Hepatocyte (in vitro differentiated cells): ENCODE measurements around the gene STARD13. TPM values are rescaled to one million over a fixed set of nuclear protein-coding genes. Genes with fewer than 3 reads are reported as not detected.

Source experiments
- DNase-seq: peaks from one replicate; pipeline ENCODE4 v3.0.0-alpha.2; 2016; ENCODE audit warnings: low spot score
- H2AFZ ChIP-seq: fragments of 200-600 bp; sonication (generic); 2 replicates; pipeline ENCODE4 v1.6.0; 2016; ENCODE audit warnings: antibody characterized with exemption, mild to moderate bottlenecking
- H3K27ac ChIP-seq: fragments of 200-600 bp; sonication (generic); 2 replicates; pipeline ENCODE4 v1.5.1; 2016; ENCODE audit warnings: mild to moderate bottlenecking
- H3K27me3 ChIP-seq: fragments of 200-600 bp; sonication (generic); 2 replicates; pipeline ENCODE4 v1.6.1; 2016
- H3K36me3 ChIP-seq: fragments of 200-600 bp; sonication (generic); replicated peaks from 2 replicates; pipeline ENCODE4 v1.5.1; 2016; ENCODE audit warnings: low read depth; ENCODE audit not compliant: insufficient read depth
- H3K4me1 ChIP-seq: fragments of 200-600 bp; sonication (generic); 2 replicates; pipeline ENCODE4 v1.5.1; 2016; ENCODE audit warnings: mild to moderate bottlenecking, moderate library complexity; ENCODE audit not compliant: insufficient read depth
- H3K4me2 ChIP-seq: fragments of 200-600 bp; sonication (generic); 2 replicates; pipeline ENCODE4 v1.6.0; 2016
- H3K4me3 ChIP-seq: fragments of 200-600 bp; sonication (generic); 2 replicates; pipeline ENCODE4 v1.5.1; 2016; ENCODE audit warnings: mild to moderate bottlenecking
- H3K79me2 ChIP-seq: fragments of 200-600 bp; sonication (generic); 2 replicates; pipeline ENCODE4 v1.6.0; 2017; ENCODE audit warnings: mild to moderate bottlenecking
- H3K9me2 ChIP-seq: fragments of 200-600 bp; sonication (generic); replicated peaks from 2 replicates; pipeline ENCODE4 v1.6.0; 2017; ENCODE audit warnings: mild to moderate bottlenecking; ENCODE audit not compliant: insufficient read depth
- H3K9me3 ChIP-seq: fragments of 200-600 bp; sonication (generic); 2 replicates; pipeline ENCODE4 v1.5.1; 2016; ENCODE audit warnings: low read depth, mild to moderate bottlenecking
- H4K20me1 ChIP-seq: fragments of 200-600 bp; sonication (generic); 2 replicates; pipeline ENCODE4 v1.6.0; 2016; ENCODE audit warnings: mild to moderate bottlenecking; ENCODE audit not compliant: insufficient read depth, poor library complexity, severe bottlenecking
- EZH2 ChIP-seq: fragments of 200-600 bp; sonication (generic); IDR thresholded peaks from 2 replicates; pipeline ENCODE4 v1.6.1; 2016; ENCODE audit warnings: antibody characterized with exemption, mild to moderate bottlenecking, borderline replicate concordance
- EZH2phosphoT487 ChIP-seq: fragments of 200-600 bp; sonication (generic); IDR thresholded peaks from one replicate; pipeline ENCODE4 v1.6.1; 2018; ENCODE audit warnings: antibody characterized with exemption, mild to moderate bottlenecking, low read depth, moderate library complexity; ENCODE audit not compliant: unreplicated experiment, severe bottlenecking
- WGBS: methylation state at CpG from one replicate; pipeline ENCODE4 v1.1.6; 2016; ENCODE audit warnings: low lambda C conversion rate; ENCODE audit errors: missing lambda C conversion rate; 5-methylcytosine and 5-hydroxymethylcytosine counted together
- polyA plus RNA-seq: library from polyadenylated mRNA; unstranded; fragments of >200 nt; fragmentation: Nextera tagmentation; extraction: Ambion mirVana; gene quantifications from 2 replicates; pipeline ENCODE4 v1.2.1, GENCODE V29; 2016
- total RNA-seq: library from RNA; depleted of rRNA; stranded (reverse); fragments of >200 nt; gene quantifications from 2 replicates; pipeline ENCODE4 v1.2.3, GENCODE V29; 2014
- TF ChIP-seq, protein P1 (sequence below): fragments of 200-600 bp; sonication (generic); IDR thresholded peaks from 2 replicates; pipeline ENCODE4 v1.5.1; 2016; ENCODE audit warnings: antibody characterized with exemption, mild to moderate bottlenecking; ENCODE audit not compliant: poor library complexity

Gene STARD13
- total and polyA plus RNA-seq, 2 experiments from 2014 or later, result 5.4 to 13.5 TPM

GRCh38 chr13:33109801-33110200 lies 175.8 kb downstream of the STARD13 start:
- H3K4me2 ChIP-seq, result no peak overlapping the region
- no peaks in the 10 kb centered on the region for H3K27me3 ChIP-seq
- H3K36me3 ChIP-seq, result no peaks in the 10 kb centered on the region
- TF ChIP-seq EZH2 (no peak), EZH2phosphoT487 (no peak)
- TF ChIP-seq, protein P1, sequence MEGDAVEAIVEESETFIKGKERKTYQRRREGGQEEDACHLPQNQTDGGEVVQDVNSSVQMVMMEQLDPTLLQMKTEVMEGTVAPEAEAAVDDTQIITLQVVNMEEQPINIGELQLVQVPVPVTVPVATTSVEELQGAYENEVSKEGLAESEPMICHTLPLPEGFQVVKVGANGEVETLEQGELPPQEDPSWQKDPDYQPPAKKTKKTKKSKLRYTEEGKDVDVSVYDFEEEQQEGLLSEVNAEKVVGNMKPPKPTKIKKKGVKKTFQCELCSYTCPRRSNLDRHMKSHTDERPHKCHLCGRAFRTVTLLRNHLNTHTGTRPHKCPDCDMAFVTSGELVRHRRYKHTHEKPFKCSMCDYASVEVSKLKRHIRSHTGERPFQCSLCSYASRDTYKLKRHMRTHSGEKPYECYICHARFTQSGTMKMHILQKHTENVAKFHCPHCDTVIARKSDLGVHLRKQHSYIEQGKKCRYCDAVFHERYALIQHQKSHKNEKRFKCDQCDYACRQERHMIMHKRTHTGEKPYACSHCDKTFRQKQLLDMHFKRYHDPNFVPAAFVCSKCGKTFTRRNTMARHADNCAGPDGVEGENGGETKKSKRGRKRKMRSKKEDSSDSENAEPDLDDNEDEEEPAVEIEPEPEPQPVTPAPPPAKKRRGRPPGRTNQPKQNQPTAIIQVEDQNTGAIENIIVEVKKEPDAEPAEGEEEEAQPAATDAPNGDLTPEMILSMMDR, result peak; percentile 7
- peaks cover 33% of the 10 kb centered on the region for H3K4me1 ChIP-seq
- no peaks in the 10 kb centered on the region for H3K9me3 ChIP-seq
- no peak for DNase-seq
- H3K9me2 ChIP-seq, result no peaks in the 10 kb centered on the region
- no peak overlapping the region for H2AFZ ChIP-seq
- no peaks in the 10 kb centered on the region for H3K79me2 ChIP-seq
- H3K27ac ChIP-seq, result peak overlapping the region; percentile 4
- no peak overlapping the region for H3K4me3 ChIP-seq
- 84% methylated on average over 10 of the region's 10 CpGs for WGBS
- H4K20me1 ChIP-seq, result no peaks in the 10 kb centered on the region

GRCh38 chr13:33109271-33109697 lies 176.3 kb downstream of the STARD13 start:
- H3K9me2 ChIP-seq, result no peaks in the 10 kb centered on the region
- no peaks in the 10 kb centered on the region for H3K27me3 ChIP-seq
- no peak overlapping the region for H2AFZ ChIP-seq
- no peak for DNase-seq
- TF ChIP-seq, protein P1, result no peak
- no peak for TF ChIP-seq EZH2
- TF ChIP-seq EZH2phosphoT487, result no peak
- H3K9me3 ChIP-seq, result no peaks in the 10 kb centered on the region
- no peak overlapping the region for H3K4me2 ChIP-seq
- H3K4me3 ChIP-seq, result no peak overlapping the region
- no peaks in the 10 kb centered on the region for H3K36me3 ChIP-seq
- H3K79me2 ChIP-seq, result no peaks in the 10 kb centered on the region
- no peaks in the 10 kb centered on the region for H4K20me1 ChIP-seq
- WGBS, result 55% methylated on average over 2 of the region's 2 CpGs
- H3K27ac ChIP-seq, result peak overlapping the region; percentile 4
- H3K4me1 ChIP-seq, result peaks cover 33% of the 10 kb centered on the region

DNA sequence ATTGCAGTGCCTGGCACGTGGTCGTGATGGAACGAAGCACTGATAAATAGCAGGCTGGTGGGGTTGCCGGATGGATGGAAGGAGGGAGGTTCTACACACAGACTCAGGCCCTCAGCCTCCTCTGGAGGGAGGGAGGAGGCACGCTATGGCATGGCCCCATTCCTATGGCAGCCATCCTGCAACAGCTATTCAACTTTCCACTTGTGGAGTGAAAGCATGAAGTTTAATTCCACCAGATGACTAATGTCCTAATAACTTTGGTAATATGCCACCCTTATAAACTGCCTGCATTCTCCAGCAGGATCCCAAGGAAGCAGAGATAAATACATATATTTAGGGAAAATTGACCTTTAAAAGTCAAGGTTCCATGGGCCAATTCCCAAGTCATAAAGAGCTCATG lies 176.9 kb downstream of the STARD13 start:
- Histone ChIP-seq H3K4me1 (peaks cover 33% of the 10 kb centered on the region), H4K20me1 (no peaks in the 10 kb centered on the region), H3K4me3 (no peak overlapping the region), H3K4me2 (no peak overlapping the region), H3K27ac (no peak overlapping the region), H3K79me2 (no peaks in the 10 kb centered on the region), H3K27me3 (no peaks in the 10 kb centered on the region), H3K36me3 (no peaks in the 10 kb centered on the region), H3K9me3 (no peaks in the 10 kb centered on the region), H3K9me2 (no peaks in the 10 kb centered on the region), H2AFZ (no peak overlapping the region)
- TF ChIP-seq EZH2phosphoT487 (no peak), EZH2 (no peak)
- TF ChIP-seq, protein P1, result no peak
- WGBS, result 95% methylated on average over 5 of the region's 5 CpGs
- no peak for DNase-seq

GRCh38 chr13:33107361-33107760 lies 178.2 kb downstream of the STARD13 start:
- no peak overlapping the region for H3K27ac ChIP-seq
- TF ChIP-seq, protein P1, result no peak
- TF ChIP-seq EZH2phosphoT487 (no peak), EZH2 (no peak)
- H3K9me2 ChIP-seq, result no peaks in the 10 kb centered on the region
- no peak overlapping the region for H3K4me3 ChIP-seq
- H3K79me2 ChIP-seq, result no peaks in the 10 kb centered on the region
- H3K36me3 ChIP-seq, result no peaks in the 10 kb centered on the region
- no peaks in the 10 kb centered on the region for H3K27me3 ChIP-seq
- H3K9me3 ChIP-seq, result no peaks in the 10 kb centered on the region
- H3K4me1 ChIP-seq, result peaks cover 23% of the 10 kb centered on the region
- peak overlapping the region; percentile 18 for H3K4me2 ChIP-seq
- no peaks in the 10 kb centered on the region for H4K20me1 ChIP-seq
- H2AFZ ChIP-seq, result no peak overlapping the region
- no peak for DNase-seq
- 74% methylated on average over 2 of the region's 2 CpGs for WGBS
